GM21723 (cell line): Measurements from ENCODE around the gene PRSS38.

ENCODE experiments used
- ATAC-seq: cut with Tn5 transposase; IDR thresholded peaks from one replicate; pipeline ENCODE4 v1.9.1; 2021; ENCODE audit warnings: mild to moderate bottlenecking, moderate library complexity; ENCODE audit not compliant: unreplicated experiment

The PRSS38 gene

DNA sequence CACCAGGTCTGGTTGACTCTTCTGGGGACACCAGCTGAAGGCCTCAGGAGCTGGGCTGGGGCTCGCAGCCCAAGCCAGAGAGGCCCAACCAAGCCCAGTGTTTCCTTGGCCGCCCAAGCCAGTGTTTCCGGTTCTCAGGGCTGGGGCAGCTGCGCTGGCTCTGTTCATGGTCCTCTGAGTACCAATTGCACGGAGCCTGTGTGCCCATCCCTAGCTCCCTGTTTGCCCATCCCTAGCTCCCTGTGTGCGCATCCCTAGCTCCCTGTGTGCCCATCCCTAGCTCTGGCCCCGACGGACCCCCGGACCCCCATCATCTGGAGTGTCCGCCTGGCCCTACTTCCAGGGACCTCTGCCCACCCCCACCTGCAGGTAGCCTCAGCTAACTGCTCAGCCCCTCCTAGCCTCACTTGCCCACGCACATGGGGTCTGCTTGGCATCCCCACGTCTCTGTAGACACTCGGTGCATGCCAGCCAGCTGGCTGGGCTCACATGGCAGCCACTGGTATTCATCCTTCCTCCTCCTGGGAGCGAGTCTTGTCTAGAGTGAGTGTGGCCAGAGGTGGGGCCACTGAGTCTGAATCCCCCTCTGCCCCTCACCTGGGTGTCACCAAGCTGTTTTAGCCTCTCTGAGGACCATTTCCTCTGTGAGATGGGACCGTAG lies 68.3 kb downstream of the PRSS38 start:
- ATAC-seq, result no peak

DNA sequence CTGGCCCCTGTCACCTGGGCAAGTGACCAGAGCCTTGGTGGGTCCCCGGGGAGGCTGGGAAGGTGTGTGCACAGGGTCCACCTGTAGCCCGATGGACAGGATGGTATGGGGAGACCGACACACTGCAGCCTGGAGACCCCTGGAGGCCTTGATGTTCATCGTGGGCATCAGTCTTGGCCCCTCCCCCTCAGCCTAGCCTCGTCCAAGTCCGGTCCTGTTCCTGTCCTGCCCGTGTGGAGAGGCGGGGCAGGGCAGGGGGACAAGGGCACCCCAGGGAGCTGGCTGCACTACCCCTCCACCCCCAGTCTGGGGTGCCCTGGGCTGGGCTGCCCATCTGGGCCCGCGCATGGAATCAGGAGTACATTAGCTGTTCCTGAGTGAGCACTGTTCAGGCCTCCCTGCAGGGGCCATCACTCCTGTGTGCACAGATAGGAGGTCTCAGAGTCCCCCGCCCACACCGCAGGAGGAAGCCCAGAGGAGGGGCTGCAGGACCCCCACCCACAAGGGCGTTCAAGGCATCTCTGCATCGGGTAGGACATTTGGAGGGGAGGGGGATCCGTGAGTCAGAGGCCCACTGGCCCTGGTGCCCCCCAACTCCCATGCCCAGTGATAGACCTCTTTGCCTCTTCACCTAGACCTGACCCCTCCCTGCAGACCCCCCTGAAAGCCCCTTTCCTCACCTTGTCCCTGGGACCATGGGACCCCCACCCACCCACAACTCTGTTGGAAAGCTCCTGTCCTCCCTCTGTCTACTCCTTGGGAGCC lies 69.1 kb downstream of the PRSS38 start:
- ATAC-seq, result no peak

DNA sequence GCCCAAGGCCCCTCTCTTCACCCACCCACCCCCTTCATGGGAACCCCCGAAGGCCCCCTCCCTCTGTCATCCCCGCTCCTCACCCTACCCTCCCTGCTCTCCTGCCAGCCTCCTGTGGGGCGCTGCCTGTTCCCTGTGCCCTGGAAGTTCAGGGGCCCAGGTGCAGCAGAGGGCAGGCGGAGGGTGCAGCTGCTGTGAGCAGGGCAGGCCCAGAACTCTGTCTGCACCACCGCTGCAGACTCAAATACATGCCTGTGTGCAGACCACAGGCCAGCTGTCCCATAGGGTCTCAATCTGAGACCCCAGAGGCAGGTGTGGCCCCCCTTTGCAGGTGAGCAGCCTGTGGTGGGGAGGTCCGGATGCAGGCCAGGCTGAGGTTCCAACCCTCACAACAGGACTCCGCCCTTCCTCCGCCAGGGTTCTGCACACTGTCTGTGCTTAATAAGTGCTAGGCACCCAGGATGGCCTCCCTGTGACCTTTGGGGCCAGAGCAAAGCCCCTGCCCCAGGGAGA lies 69.7 kb downstream of the PRSS38 start:
- no peak for ATAC-seq

DNA sequence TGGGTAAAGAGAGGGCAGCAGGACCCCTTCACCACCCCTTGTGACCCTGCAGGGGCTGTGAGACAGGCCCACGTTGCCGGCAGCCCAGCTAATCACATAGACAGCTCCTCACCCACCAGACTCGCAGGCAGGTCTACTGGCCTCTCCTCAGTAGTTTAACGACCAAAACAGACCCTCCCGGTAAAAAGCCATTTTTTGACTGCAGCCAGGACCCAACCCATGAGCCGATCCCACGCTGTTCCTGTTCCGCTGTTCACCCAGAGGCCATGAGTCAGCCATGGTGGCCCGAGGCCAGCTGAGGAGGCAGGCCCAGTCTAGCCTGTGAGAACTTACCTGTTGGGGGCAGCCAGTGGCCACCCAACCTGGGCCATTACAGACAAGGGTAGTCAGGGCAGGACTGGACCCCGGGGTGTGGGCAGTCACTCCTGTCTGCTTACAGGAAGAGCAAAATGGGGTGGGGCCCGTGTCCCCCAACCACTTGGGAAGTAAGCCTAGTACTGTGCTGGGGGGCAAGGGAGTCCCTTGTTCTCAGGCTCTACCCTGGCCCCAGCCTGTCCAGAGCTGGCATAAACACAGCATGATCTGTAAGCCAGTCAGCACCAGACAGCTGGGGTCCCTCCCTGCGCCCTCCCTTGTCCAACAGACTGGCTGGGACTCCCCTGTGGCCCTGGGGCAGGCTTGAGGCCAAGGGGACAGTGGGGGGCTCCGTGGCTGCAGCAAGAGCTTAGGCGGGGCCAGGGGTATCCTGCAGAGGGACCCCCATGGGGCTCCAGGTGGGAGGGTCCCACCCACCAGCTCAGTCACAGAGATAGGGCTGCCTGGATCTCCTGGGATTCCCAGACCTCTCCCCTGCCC lies 70.4 kb downstream of the PRSS38 start:
- ATAC-seq, result no peak

DNA sequence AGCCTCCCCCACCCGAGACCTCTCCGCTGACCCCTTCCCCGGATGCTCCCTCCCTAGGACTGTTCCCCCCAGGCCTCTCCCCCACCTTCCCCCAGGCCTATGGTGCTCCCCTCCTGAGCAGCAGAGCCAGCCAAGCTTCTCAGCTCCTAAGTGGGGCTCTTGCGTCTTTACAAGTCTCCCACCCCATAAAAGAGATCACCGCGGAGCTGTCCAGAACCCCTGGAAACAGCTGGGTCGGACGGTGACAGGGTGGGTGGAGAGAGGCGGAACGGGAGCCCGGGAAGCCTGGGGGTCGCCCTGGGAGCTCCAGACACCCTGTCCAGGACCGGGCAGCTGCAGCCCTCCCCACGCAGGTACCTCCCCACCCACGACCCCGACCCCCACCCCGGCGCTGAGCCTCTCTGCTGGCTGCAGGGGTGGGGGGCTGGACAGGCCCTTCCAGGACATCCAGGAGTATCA lies 71.1 kb downstream of the PRSS38 start:
- no peak for ATAC-seq

DNA sequence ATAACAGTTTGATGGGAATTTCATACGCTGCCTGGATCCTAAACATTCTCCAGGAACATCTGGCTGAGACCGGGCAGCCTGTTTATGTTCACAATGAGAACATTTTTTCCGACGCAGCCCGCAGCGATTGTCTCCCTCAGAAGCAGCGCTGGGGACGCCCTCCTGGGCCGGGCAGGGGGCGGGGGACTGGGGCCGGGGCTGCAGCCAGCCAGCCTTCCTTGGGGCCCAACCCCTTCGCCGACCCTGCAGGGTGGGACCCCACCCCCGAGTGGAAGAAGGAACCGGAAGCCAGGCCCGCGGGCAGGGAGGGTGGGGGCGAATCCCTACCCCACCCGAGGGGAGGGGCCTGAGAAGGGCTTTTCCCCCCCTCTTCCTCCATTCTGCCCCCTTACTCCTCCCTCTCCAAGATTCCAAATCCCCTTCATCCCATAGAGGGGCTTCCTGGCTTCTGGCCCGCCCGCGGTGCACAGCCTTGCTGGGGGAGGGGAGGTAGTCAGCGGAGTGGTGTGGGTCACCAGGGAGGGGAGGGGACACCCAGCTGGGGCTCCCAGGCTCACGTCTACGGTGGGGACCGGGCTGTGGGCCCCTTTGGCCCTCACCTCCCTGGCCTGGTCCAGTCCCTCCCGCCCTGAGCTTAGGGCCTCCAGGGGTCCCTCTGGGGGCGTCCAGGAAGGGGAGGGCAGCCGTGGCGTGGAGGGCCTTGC lies 71.7 kb downstream of the PRSS38 start:
- no peak for ATAC-seq

DNA sequence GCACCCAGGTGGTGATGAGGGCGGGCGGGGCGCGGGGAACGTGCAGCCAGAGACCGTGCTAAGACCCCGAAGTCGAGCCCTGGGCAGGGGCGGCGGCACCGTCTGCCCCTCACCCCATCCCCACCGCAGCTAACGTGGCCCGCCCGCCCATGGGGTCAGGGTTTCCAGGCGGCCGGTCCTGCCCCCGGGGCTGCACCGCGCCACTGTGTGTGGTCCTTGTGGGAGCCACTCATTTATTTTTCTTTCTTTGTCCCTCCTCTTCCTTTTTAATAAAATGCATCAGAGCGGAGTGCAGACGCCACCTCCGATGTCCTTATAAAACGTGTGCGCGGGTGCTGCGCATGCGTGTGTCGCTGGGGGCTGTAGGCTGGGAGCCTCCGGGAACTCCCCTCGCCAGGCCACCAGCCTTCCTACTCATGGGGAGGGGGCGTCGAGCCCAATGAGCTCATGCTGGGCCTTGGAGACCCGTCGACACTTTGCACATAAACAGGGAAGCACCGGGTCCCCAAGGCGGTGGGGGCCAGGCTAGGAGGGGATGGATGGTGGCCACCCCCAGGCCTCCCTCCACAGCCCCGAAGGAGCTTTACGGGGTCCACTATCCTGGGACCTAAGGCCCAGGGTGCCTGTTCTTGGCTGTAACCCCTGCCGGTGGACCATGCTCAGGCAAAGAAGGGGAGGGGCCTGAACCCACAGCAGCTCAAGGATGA lies 72.4 kb downstream of the PRSS38 start:
- ATAC-seq, result no peak

DNA sequence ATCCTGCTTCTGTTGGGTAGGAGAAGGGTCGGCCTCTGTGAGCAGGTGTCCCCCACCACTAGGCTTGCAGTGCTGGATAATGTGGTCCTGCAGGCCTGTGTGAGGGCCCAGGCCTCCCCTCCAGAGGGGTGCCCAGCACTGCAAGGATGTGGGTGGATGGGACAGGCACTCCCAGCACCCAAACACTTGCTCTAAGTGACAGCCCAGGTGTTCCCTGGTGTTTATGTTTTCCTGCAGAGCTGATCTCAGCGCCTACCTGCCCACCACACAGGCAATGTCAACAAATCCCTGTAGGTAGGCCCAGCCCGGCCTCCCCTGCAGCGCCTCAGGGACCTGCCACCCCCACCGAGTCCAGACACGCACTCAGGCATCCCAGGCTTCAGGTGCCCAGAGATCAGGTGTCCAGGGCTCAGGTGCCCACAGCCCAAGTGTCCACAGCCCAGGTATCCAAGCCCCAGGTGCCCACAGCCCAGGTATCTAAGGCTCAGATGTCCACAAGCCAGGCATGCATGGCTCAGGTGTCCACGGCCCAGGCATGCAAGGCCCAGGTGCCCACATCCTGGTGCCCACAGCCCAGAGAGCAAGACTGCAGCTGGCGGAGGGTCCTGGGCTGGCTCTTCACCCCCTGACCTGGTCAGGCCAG lies 73.0 kb downstream of the PRSS38 start:
- no peak for ATAC-seq

DNA sequence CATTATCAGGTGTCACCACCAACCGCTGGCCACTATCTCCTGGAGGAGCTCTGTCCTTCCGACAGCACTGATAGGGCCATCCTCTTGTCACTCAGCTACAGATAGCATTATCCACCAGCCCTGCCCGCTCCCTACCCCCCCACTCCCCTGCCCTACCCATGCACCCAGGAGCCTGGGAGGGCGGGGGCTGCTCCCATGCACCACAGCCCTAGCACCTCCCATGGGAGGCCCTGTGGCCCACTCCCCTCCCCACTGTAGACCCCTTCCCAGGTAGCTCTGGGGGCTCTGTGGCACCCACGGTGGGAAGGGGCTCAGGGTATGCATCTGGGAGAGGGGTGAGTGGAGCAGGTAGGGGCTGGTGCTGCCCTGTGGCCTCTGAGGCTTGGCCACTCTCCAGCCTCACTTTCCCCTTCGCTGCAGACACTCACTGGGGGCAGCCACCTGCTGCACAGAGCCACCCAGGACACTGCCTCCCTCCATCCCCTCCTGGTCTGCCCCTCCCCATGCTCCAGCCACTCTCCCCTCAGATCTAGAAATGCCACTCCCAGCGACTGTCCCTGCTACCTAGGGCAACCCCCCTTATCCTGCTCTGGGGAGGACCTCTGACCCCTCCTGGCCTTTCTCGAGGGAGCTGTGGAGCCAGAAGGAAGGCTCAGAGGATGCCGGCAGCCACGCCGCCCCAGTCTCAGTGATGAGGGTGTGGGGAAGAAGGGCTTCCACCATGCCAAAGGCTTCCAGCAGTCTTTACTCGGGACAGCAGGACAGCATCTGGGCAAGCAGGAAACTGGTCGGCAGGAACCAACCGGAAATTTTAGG lies 73.8 kb downstream of the PRSS38 start:
- ATAC-seq, result no peak

DNA sequence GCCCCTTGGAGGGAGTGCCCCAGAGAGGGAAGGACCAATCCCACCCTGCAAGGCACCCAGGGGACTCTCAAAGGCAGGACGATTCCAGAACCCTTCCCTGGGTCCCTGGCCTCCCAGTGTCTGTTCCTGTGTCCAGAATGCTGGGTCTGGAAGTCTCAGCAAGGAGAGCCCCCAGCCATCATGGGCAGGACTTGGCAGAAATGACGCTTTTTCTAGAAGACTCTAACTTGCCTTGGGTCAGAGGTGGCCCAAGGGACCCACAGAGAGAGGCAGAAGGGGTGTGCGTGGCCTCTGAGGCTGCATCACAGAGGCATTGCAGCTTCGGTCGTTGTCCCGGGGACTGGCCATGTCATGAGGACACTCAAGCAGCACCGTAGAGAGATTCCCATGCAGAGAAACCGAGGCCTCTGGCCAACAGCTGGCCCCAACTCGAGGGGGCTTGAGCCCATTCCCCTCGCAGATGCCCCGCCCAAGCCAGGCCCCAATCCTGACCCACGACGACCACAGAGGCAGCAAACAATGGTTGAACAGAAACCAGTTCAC lies 74.5 kb downstream of the PRSS38 start:
- ATAC-seq, result no peak

DNA sequence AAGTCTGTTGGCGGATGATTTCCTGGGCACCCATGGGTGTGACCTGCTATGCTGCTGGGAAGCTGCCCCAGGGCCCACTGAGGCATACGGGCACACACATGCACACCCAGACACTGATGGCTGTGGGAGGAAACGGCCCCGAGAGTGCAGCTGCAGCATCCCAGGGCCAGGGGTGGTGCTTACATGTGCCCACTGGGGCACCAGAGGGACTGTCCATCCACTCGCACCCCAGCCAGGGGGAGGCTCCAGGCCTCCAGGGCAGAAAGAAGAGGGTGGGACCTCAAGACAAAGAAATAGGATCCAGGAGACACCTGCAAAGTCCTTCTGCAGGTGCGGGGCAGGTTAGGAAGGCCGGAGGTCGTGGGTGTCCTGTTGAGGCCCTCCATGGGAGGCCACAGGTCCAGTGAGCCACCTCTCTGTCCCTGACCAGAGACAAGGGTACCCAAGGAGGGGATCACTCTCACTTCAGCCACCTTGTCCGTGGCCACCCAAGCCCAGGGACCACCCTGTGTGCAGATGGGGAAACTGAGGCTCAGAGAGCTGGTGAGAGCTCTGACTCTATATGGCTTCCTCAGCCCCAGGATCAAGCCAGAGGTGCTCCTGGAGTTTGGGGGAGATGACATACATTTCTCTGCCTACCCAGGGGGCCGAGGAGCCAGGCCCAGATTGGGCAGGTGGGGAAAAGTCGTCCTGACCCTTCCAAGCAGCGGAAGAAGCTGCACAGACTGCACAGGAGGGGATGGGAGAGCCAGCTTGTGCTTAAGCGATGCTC lies 75.2 kb downstream of the PRSS38 start:
- ATAC-seq, result no peak

DNA sequence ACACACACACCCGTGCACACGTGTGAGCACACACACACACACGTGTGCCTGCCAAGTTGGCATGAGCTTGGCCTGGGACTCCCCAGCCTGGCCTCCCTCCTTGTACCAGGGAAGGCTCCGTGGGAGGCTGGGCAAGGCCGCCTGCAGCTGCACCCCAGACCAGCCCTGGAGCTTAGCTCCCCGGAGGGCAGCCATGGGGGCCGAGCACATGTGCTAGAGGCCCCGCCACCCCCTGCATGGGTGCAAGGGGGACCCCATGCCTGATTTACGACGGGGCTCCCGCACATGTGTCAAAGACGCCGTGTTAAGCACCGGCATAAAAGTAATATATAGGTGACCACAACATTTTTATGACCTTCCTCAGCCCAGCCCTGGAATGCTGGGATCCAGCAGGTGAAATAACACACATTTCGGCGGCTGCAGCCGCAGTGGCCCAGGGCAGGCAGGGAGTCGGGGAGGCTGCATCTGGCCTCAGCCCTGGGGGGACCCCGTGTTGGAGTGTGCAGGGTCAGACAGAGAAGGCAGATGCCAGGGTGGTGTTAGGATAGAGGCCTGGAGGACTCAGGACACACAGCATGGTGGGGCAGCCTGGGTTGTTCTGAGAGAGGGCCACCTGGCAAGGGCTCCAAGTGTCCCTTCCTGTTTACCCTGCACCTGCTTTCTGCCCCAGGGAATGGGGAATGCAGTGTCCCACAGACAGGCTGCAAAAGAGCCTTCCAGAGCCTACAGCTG lies 75.9 kb downstream of the PRSS38 start:
- ATAC-seq, result no peak

DNA sequence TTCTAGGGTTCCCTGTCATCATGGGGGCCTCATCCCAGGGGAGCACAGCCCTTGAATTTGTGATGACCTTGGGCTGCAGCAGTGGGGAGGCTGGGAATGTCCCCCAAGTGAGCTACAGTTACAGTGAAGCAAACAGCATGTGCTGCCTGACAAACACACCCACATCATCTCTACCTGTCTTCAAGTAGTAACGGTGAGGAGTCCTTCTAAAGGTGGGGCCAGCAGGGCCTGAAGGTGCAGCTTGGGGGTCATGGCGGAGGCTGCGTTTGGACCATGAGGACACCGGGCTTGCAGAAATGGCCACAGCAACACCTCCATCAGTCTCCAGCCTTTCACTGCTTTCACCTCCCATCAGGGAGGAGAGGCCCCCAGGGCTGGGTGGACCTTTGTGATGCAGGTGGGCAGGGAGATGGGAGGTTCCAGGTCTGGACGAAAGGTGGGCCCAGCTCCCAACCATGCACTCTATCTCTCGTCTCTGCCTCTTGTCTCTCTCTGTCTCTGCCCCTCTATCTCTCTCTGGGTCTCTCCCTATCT lies 76.5 kb downstream of the PRSS38 start:
- ATAC-seq, result no peak

DNA sequence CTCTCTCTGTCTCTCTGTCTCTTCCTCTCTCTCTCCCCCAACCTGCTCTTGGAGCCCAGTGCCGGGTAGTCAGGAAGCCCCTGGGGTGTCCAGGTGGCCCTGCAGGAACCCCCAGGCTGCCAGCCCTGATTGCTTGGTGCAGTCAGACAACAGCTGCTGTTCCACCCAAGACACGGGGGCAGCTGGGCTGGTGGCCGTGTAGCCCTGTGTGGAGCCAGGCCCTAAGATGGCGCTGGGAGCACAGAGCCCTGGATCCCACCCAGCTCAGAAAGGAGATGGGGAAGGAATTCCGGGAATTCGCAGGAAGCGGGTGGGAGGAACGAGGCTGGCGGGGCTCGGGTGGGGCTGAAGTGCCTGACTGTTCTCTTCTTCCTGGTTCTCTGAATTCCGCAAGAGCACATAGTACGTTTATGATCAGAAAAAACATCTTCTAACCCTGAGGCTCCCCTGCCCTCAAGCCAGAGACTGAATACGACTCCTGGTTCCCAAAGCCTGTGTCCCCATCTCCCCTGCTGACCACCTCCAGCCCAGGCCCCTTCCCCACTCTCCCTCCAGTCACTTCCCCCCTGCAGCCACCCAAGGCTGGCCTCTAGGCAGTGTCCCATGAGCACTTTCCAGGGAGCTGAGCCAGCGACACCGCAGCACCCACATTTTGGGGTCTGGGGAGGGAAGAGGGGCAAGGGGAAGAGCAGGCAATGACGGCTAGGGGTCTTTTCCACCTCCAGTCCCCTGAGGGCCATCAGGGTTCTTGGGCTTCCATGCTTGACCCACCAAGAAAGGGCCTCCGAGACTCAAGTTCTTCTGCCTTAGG lies 77.2 kb downstream of the PRSS38 start:
- no peak for ATAC-seq

DNA sequence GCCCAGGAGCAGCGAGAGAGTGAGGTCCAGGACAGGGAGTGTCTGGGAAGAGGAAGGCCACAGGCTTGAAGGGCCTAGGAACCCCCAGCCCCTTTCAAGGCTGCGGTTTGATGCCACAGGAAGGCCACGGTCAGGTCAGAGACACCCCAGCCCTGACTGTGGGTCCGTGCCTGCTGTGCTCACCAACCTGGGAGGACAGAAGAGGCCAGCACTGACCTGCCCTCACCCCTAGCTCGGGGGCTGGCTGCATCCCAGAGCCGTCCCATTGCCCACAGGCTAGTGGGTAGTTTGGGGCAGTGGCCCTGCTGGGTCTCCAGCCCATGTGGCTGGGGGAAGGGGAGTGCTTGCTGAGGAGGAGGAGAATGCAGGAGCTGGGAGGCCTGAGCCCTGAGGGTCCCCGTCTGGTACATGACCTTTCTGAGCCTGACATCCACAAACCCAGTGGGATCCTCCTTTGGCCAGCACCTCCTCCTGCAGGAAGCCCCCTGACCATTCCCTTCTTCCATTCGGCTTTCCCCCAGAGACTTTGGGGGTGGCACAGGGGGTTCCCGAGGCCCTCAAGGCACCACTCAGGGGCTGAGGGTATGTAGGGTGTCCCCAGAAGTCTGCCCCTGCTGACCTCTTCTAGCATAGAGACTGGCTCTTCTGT lies 77.9 kb downstream of the PRSS38 start:
- ATAC-seq, result no peak
